Fibroblast of pulmonary artery (primary cell): Measurements from ENCODE around the gene MYOM1.
"Not testable (repeated sequence)": the region's sequence is repeated elsewhere in the genome, so short reads cannot be mapped to it uniquely, and the experiment has no call there.

ENCODE experiments used
- DNase-seq: peaks from one replicate; pipeline ENCODE4 v3.0.0-alpha.2; 2010; ENCODE audit warnings: low read depth
- H3K4me3 ChIP-seq: replicated peaks from 2 replicates; pipeline ENCODE4 v1.5.1; 2011; ENCODE audit warnings: low read depth, mild to moderate bottlenecking, control low read depth, low read length, moderate library complexity
- TF ChIP-seq, protein P1 (sequence below): IDR thresholded peaks from 2 replicates; pipeline ENCODE4 v1.5.1; 2011; ENCODE audit warnings: mild to moderate bottlenecking, control low read depth, low read length, inconsistent platforms; ENCODE audit errors: missing control alignments

The MYOM1 gene

DNA sequence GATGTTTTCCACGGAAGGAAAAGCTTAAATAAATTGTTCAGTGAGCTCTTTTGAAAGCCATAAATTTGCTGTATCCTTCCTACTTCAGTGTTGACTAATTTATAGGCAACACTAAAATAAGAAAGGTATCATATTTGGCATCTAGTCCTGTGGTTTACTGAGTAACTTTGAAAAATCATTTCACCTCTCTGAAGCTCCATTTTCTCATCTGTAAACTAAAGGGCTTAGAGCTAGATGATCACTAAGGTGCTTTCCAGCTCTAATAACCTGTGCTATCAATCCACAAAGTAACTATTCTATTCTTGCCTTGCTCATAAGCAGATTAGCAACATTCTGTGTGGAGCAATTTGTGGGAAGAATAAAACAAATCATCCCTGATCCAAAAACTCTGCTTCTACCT lies 3.6 kb upstream of the MYOM1 start:
- DNase-seq = no peak
- TF ChIP-seq, protein P1, sequence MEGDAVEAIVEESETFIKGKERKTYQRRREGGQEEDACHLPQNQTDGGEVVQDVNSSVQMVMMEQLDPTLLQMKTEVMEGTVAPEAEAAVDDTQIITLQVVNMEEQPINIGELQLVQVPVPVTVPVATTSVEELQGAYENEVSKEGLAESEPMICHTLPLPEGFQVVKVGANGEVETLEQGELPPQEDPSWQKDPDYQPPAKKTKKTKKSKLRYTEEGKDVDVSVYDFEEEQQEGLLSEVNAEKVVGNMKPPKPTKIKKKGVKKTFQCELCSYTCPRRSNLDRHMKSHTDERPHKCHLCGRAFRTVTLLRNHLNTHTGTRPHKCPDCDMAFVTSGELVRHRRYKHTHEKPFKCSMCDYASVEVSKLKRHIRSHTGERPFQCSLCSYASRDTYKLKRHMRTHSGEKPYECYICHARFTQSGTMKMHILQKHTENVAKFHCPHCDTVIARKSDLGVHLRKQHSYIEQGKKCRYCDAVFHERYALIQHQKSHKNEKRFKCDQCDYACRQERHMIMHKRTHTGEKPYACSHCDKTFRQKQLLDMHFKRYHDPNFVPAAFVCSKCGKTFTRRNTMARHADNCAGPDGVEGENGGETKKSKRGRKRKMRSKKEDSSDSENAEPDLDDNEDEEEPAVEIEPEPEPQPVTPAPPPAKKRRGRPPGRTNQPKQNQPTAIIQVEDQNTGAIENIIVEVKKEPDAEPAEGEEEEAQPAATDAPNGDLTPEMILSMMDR = no peak
- no peak overlapping the region for H3K4me3 ChIP-seq

DNA sequence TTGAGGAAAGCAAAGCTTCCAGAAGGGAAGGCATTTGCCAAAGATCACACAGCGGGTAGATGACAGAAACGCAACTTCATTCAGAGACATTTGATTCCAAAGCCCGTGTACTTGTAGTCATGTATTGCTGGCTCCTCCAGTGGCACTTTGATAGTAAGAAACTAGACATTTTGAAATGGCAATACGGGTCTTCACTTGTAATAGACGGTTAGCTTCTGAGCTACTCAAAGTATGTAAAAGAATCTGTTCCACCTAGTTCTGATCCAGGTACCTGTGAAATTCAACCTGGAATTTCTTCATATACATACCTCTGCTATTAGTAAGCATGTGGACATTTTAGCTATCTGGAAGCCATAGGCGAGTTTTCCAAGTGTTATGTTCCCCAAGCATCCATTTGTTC lies 1.7 kb upstream of the MYOM1 start:
- no peak for DNase-seq
- H3K4me3 ChIP-seq = no peak overlapping the region
- TF ChIP-seq, protein P1 = no peak

DNA sequence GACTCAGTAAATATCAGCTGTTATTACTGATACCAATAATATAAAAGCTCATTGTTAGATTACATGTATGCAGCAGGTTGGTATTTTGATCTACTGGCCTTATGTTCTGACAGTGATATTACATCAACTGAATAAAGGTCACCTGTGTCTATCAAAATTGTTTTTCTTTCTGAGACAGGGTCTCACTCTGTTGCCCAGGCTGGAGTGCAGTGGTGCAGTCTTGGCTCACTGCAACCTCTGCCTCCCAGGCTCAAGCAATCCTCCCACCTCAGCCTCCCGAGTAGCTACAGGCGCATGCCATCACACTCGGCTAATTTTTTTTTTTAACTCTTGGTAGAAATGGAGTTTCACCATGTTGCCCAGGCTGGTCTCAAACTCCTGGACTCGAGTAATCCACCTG lies 1.1 kb upstream of the MYOM1 start:
- H3K4me3 ChIP-seq, DNase-seq: not testable (repeated sequence)

DNA sequence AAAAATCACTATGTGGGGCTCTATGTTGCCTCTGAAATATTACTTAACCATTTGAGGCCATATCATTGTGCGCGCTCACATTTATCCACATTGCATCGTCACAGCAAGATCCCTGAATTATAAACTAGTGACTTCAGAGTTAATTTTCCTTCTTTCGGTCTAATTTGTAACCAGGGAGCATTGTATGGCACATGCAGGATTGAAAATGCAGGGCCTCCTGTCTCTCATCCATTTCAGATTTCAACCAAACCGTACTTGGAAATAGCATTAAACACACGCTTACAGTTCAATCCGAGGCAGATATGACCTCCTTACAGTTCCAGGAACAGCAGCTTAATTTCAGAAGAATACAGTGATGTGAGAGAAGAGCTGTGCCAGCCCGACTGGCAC lies 532 bp downstream of the MYOM1 start:
- DNase-seq = no peak
- no peak overlapping the region for H3K4me3 ChIP-seq
- TF ChIP-seq, protein P1 = no peak

DNA sequence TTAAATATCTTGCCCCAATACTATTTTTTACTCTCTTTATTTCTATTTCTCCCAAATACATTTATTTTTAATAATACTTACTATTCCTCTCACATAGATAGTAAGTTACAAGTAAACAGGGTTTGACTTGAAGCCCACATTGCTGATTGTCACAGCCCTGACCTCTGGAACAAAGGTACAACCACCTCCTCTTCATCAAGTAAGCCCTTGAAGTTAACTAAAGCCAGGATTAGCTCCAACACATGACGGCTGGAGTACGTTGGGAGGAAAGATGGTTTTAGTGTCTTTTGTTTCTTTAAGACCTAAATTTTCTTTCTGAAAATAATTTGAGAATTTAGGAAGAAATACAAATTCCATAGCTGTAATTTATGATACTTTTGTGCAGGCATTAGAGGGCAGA lies 949 bp downstream of the MYOM1 start:
- TF ChIP-seq, protein P1 = no peak
- H3K4me3 ChIP-seq = no peak overlapping the region
- no peak for DNase-seq

DNA sequence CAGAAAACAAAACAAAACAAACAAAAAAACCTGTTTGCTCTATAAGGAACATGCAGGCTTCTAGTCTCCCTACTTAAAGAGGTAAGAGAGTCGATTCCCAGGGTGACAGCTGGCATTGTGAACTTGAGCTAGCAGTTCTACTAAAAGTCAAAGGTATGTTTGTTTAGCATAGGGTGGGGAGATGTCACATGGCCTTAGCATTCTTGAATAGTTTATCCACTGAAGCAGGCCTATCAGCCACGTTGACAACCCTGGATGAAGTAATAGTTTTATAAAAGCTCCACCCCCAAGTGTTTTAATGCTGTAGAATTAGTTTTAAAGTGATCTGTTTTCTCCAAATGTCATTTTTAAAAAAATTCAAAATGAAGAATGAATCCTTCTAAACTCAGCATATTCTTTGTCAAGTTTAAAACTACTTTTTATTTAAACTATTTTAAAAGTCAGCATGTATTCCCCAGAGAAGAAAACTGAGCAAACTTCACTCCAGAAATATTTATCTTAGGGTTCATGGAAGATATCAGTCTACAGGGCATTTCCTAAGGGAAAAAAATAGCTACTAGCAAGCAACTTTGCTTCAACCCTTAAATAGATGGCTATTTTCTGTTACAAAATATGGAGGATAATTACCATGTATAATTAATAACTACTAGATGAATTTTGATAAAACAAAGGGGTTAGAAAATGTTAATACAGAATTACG lies 1.7 kb downstream of the MYOM1 start:
- TF ChIP-seq, protein P1 = no peak

DNA sequence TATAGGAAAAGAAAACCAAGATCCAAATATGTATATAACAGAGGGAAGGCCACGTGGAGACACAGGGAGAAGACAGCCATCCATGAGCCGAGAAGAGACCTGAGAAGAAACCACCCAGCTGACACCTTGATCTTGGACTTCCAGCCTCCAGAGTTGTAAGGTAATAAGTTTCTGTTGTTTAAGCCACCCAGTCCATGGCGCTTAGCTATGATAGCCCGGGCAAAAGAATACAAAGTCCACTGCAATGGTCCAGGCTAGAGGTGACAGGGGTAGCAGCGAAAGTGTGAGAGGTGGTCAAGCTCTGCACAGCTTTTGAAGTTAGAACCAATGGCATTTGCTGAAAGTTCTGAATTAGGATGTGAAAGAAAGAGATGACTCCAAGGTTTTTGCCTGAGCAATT lies 2.8 kb downstream of the MYOM1 start:
- TF ChIP-seq, protein P1 = no peak
- H3K4me3 ChIP-seq = no peak overlapping the region
- DNase-seq = no peak

More for the DNA sequence above, 1.7 kb downstream of the MYOM1 start:
- peak; percentile 17 for DNase-seq
- H3K4me3 ChIP-seq = no peak overlapping the region
